Measurements from ENCODE around the gene GMPPA. TPM values are rescaled to one million over a fixed set of nuclear protein-coding genes. Genes with fewer than 3 reads are reported as not detected.
A peak's percentile ranks its signal among the peaks of the same experiment; 100 is the strongest.

Gene GMPPA
- total RNA-seq, 1 experiment from 2014 or later, result 51.9 TPM

GRCh38 chr2:219545295-219545942 is 46.7 kb downstream of the GMPPA start:
- peak overlapping the region; percentile 83 for H3K4me3 Mint-ChIP-seq
- H3K27ac Mint-ChIP-seq, result no peak overlapping the region
- peaks cover 17% of the 10 kb centered on the region for H3K4me1 Mint-ChIP-seq
- H3K27me3 Mint-ChIP-seq (ENCODE audit: low read depth), result peaks cover 36% of the 10 kb centered on the region
- POLR2A ChIA-PET, result no interaction called here
- no peak for ATAC-seq
- no peak for DNase-seq (ENCODE audit: low spot score)
- CTCF ChIA-PET, result interaction anchor here (0.7 to 41.3 kb wide), 4 partner anchors 15 to 61 kb away, joined by 3 to 2316 read pairs (median 6); partner anchors contain the start of gene GMPPA
- TF ChIP-seq JAZF1 (CRISPR knock-in tag; IDR thresholded peaks at IDR 0.05) (no peak), KAT7 (CRISPR knock-in tag; IDR thresholded peaks at IDR 0.05; ENCODE audit: borderline replicate concordance) (no peak), E2F5 (CRISPR knock-in tag; IDR thresholded peaks at IDR 0.05) (no peak)
- no peaks in the 10 kb centered on the region for H3K9me3 Mint-ChIP-seq
- peaks cover 21% of the 10 kb centered on the region for H3K36me3 Mint-ChIP-seq

- CTCF ChIA-PET, result interaction anchor here (0.7 to 41.3 kb wide), 2 partner anchors 15 to 61 kb away, joined by 5 to 2316 read pairs; partner anchors contain the start of gene GMPPA
- Mint-ChIP-seq H3K27me3 (ENCODE audit: low read depth) (peaks cover 40% of the 10 kb centered on the region), H3K4me3 (no peak overlapping the region), H3K36me3 (peaks cover 16% of the 10 kb centered on the region), H3K27ac (no peak overlapping the region), H3K9me3 (no peaks in the 10 kb centered on the region), H3K4me1 (peaks cover 20% of the 10 kb centered on the region)
- DNase-seq (ENCODE audit: low spot score) (no peak), ATAC-seq (no peak)
- POLR2A ChIA-PET, result no interaction called here
- no peak for TF ChIP-seq ATF6 (CRISPR knock-in tag; IDR thresholded peaks at IDR 0.05)
- TF ChIP-seq ARID4B (CRISPR knock-in tag; IDR thresholded peaks at IDR 0.05; ENCODE audit: borderline replicate concordance), result no peak
- no peak for TF ChIP-seq ZNF232 (CRISPR knock-in tag; IDR thresholded peaks at IDR 0.05)
- no peak for TF ChIP-seq RORB (CRISPR knock-in tag; IDR thresholded peaks at IDR 0.05)
- no peak for TF ChIP-seq GABPB1 (CRISPR knock-in tag; IDR thresholded peaks at IDR 0.05)
- no peak for TF ChIP-seq ATF3 (CRISPR knock-in tag; conservative IDR thresholded peaks at IDR 0.05)
- TF ChIP-seq IRF1 (CRISPR knock-in tag; IDR thresholded peaks at IDR 0.05), result no peak
- TF ChIP-seq ZNF512 (CRISPR knock-in tag; IDR thresholded peaks at IDR 0.05; ENCODE audit: borderline replicate concordance), result no peak
- no peak for TF ChIP-seq JAZF1 (CRISPR knock-in tag; IDR thresholded peaks at IDR 0.05)
- no peak for TF ChIP-seq NR1H2 (CRISPR knock-in tag; IDR thresholded peaks at IDR 0.05)
- no peak for TF ChIP-seq MXD4 (CRISPR knock-in tag; IDR thresholded peaks at IDR 0.05; ENCODE audit: borderline replicate concordance)
- no peak for TF ChIP-seq SMAD3 (CRISPR knock-in tag; IDR thresholded peaks at IDR 0.05; ENCODE audit: borderline replicate concordance)
- TF ChIP-seq RELA (CRISPR knock-in tag; IDR thresholded peaks at IDR 0.05; ENCODE audit: borderline replicate concordance), result no peak
- TF ChIP-seq STAT6 (CRISPR knock-in tag; conservative IDR thresholded peaks at IDR 0.05; ENCODE audit: low read depth), result no peak
These were observed 47.3 kb downstream of the GMPPA start for GRCh38 chr2:219545943-219546352.
